Memory B cell (primary cell): ENCODE measurements around the gene BMPR1A.
"Not testable (repeated sequence)": the region's sequence is repeated elsewhere in the genome, so short reads cannot be mapped to it uniquely, and the experiment has no call there.

ENCODE experiments used
- ATAC-seq: fragments of 150-1000 bp; cut with Tn5 transposase; 2 replicates; pipeline ENCODE4 v1.10.0; 2021; ENCODE audit warnings: low read depth, mild to moderate bottlenecking, moderate library complexity
- DNase-seq, 2 donors: peaks; one replicate each; pipeline ENCODE4 v3.0.0; 2022; ENCODE audit warnings: low spot score in 2 of 2
- H3K27ac Mint-ChIP-seq: one replicate; pipeline ENCODE4 v1.8.0; 2022; ENCODE audit warnings: mild to moderate bottlenecking, moderate library complexity, mixed read lengths
- H3K27me3 Mint-ChIP-seq: one replicate; pipeline ENCODE4 v1.8.0; 2022; ENCODE audit warnings: mixed read lengths
- H3K36me3 Mint-ChIP-seq: one replicate; pipeline ENCODE4 v1.8.0; 2022; ENCODE audit warnings: mild to moderate bottlenecking, mixed read lengths
- H3K4me1 Mint-ChIP-seq: one replicate; pipeline ENCODE4 v1.8.0; 2022; ENCODE audit warnings: mixed read lengths
- H3K4me3 Mint-ChIP-seq: one replicate; pipeline ENCODE4 v1.8.0; 2022; ENCODE audit warnings: mild to moderate bottlenecking, moderate library complexity, mixed read lengths
- H3K9me3 Mint-ChIP-seq: one replicate; pipeline ENCODE4 v1.8.0; 2022; ENCODE audit warnings: mixed read lengths

Gene BMPR1A

GRCh38 chr10:86718556-86718955 lies 37.9 kb upstream of the BMPR1A start:
- DNase-seq (no peak), ATAC-seq (no peak)
- Mint-ChIP-seq H3K4me3 (no peak overlapping the region), H3K9me3 (no peaks in the 10 kb centered on the region), H3K4me1 (peaks cover 5% of the 10 kb centered on the region), H3K36me3 (no peaks in the 10 kb centered on the region), H3K27ac (no peak overlapping the region), H3K27me3 (peaks cover 3% of the 10 kb centered on the region)

GRCh38 chr10:86721232-86721631 lies 35.2 kb upstream of the BMPR1A start:
- Mint-ChIP-seq H3K4me3 (no peak overlapping the region), H3K4me1 (peaks cover 6% of the 10 kb centered on the region), H3K36me3 (no peaks in the 10 kb centered on the region), H3K27me3 (peaks cover 3% of the 10 kb centered on the region), H3K27ac (no peak overlapping the region), H3K9me3 (no peaks in the 10 kb centered on the region)
- ATAC-seq (no peak), DNase-seq (no peak)

- DNase-seq: no peak
- ATAC-seq: peak; percentile 43
- no peaks in the 10 kb centered on the region for H3K9me3 Mint-ChIP-seq
- H3K36me3 Mint-ChIP-seq: no peaks in the 10 kb centered on the region
- no peak overlapping the region for H3K27ac Mint-ChIP-seq
- peaks cover 6% of the 10 kb centered on the region for H3K4me1 Mint-ChIP-seq
- H3K4me3 Mint-ChIP-seq: no peak overlapping the region
- peaks cover 4% of the 10 kb centered on the region for H3K27me3 Mint-ChIP-seq
These were observed 33.4 kb upstream of the BMPR1A start for GRCh38 chr10:86723009-86723408.

- Mint-ChIP-seq H3K36me3 (no peaks in the 10 kb centered on the region), H3K27me3 (peaks cover 6% of the 10 kb centered on the region), H3K9me3 (no peaks in the 10 kb centered on the region), H3K4me1 (peaks cover 6% of the 10 kb centered on the region), H3K27ac (no peak overlapping the region), H3K4me3 (no peak overlapping the region)
- DNase-seq (no peak), ATAC-seq (no peak)
These were observed 32.0 kb upstream of the BMPR1A start for GRCh38 chr10:86724445-86724844.

- Mint-ChIP-seq H3K4me1 (peaks cover 6% of the 10 kb centered on the region), H3K36me3 (no peaks in the 10 kb centered on the region), H3K9me3 (no peaks in the 10 kb centered on the region), H3K4me3 (no peak overlapping the region), H3K27me3 (peaks cover 8% of the 10 kb centered on the region), H3K27ac (no peak overlapping the region)
- ATAC-seq (no peak), DNase-seq (no peak)
These were observed 30.3 kb upstream of the BMPR1A start for GRCh38 chr10:86725980-86726676.

GRCh38 chr10:86726677-86726999 lies 29.8 kb upstream of the BMPR1A start:
- peaks cover 6% of the 10 kb centered on the region for H3K27me3 Mint-ChIP-seq
- H3K27ac Mint-ChIP-seq: no peak overlapping the region
- no peaks in the 10 kb centered on the region for H3K9me3 Mint-ChIP-seq
- ATAC-seq: no peak
- no peaks in the 10 kb centered on the region for H3K36me3 Mint-ChIP-seq
- no peak overlapping the region for H3K4me3 Mint-ChIP-seq
- H3K4me1 Mint-ChIP-seq: peaks cover 6% of the 10 kb centered on the region
- no peak for DNase-seq

GRCh38 chr10:86727470-86727869 lies 28.9 kb upstream of the BMPR1A start:
- Mint-ChIP-seq H3K9me3 (no peaks in the 10 kb centered on the region), H3K27ac (no peak overlapping the region), H3K4me1 (peaks cover 6% of the 10 kb centered on the region), H3K36me3 (no peaks in the 10 kb centered on the region), H3K4me3 (no peak overlapping the region), H3K27me3 (peaks cover 6% of the 10 kb centered on the region)
- no peak for DNase-seq
- ATAC-seq: no peak

- Mint-ChIP-seq H3K27ac (no peak overlapping the region), H3K27me3 (peaks cover 6% of the 10 kb centered on the region), H3K36me3 (no peaks in the 10 kb centered on the region), H3K4me3 (no peak overlapping the region), H3K4me1 (peaks cover 6% of the 10 kb centered on the region), H3K9me3 (no peaks in the 10 kb centered on the region)
- ATAC-seq: no peak
- DNase-seq: no peak
These were observed 28.4 kb upstream of the BMPR1A start for GRCh38 chr10:86728056-86728455.

- Mint-ChIP-seq H3K9me3 (no peaks in the 10 kb centered on the region), H3K36me3 (no peaks in the 10 kb centered on the region), H3K27ac (no peak overlapping the region), H3K4me3 (no peak overlapping the region), H3K27me3 (peaks cover 6% of the 10 kb centered on the region), H3K4me1 (peaks cover 3% of the 10 kb centered on the region)
- no peak for ATAC-seq
- no peak for DNase-seq
These were observed 26.7 kb upstream of the BMPR1A start for GRCh38 chr10:86729677-86730076.

- Mint-ChIP-seq H3K9me3 (no peaks in the 10 kb centered on the region), H3K4me1 (peaks cover 3% of the 10 kb centered on the region), H3K27ac (no peak overlapping the region), H3K4me3 (no peak overlapping the region), H3K36me3 (no peaks in the 10 kb centered on the region), H3K27me3 (peaks cover 6% of the 10 kb centered on the region)
- no peak for ATAC-seq
- DNase-seq: no peak
These were observed 26.2 kb upstream of the BMPR1A start for GRCh38 chr10:86730227-86730626.

GRCh38 chr10:86732771-86733170 lies 23.6 kb upstream of the BMPR1A start:
- Mint-ChIP-seq H3K27me3 (peaks cover 6% of the 10 kb centered on the region), H3K36me3 (no peaks in the 10 kb centered on the region), H3K9me3 (no peaks in the 10 kb centered on the region), H3K4me3 (no peak overlapping the region), H3K4me1 (peaks cover 3% of the 10 kb centered on the region), H3K27ac (no peak overlapping the region)
- ATAC-seq: no peak
- no peak for DNase-seq

- H3K27me3 Mint-ChIP-seq: peaks cover 3% of the 10 kb centered on the region
- H3K36me3 Mint-ChIP-seq: no peaks in the 10 kb centered on the region
- no peak overlapping the region for H3K4me3 Mint-ChIP-seq
These were observed 23.2 kb upstream of the BMPR1A start for GRCh38 chr10:86733260-86733671.

GRCh38 chr10:86734207-86734988 lies 22.0 kb upstream of the BMPR1A start:
- H3K27me3 Mint-ChIP-seq: peaks cover 3% of the 10 kb centered on the region
- no peak overlapping the region for H3K27ac Mint-ChIP-seq
- no peak overlapping the region for H3K4me3 Mint-ChIP-seq
- ATAC-seq (peak; percentile 59), DNase-seq (no peak)
- no peaks in the 10 kb centered on the region for H3K36me3 Mint-ChIP-seq
- no peaks in the 10 kb centered on the region for H3K9me3 Mint-ChIP-seq
- peaks cover 3% of the 10 kb centered on the region for H3K4me1 Mint-ChIP-seq

More at GRCh38 chr10:86733260-86733671, 23.2 kb upstream of the BMPR1A start:
- Mint-ChIP-seq H3K9me3 (no peaks in the 10 kb centered on the region), H3K27ac (no peak overlapping the region), H3K4me1 (peaks cover 3% of the 10 kb centered on the region)
- ATAC-seq (no peak), DNase-seq (no peak)

GRCh38 chr10:86735278-86735677 lies 21.1 kb upstream of the BMPR1A start:
- DNase-seq, H3K9me3 Mint-ChIP-seq, H3K27ac Mint-ChIP-seq, H3K36me3 Mint-ChIP-seq, H3K27me3 Mint-ChIP-seq, H3K4me3 Mint-ChIP-seq, ATAC-seq, H3K4me1 Mint-ChIP-seq: not testable (repeated sequence)

- H3K4me1 Mint-ChIP-seq: no peaks in the 10 kb centered on the region
- H3K9me3 Mint-ChIP-seq: no peaks in the 10 kb centered on the region
These were observed 14.2 kb upstream of the BMPR1A start for GRCh38 chr10:86742230-86742629.

More at GRCh38 chr10:86742230-86742629, 14.2 kb upstream of the BMPR1A start:
- Mint-ChIP-seq H3K4me3 (no peak overlapping the region), H3K27me3 (no peaks in the 10 kb centered on the region), H3K36me3 (no peaks in the 10 kb centered on the region), H3K27ac (no peak overlapping the region)
- no peak for DNase-seq
- no peak for ATAC-seq
